ENCODE results near the gene KCP.

DNA sequence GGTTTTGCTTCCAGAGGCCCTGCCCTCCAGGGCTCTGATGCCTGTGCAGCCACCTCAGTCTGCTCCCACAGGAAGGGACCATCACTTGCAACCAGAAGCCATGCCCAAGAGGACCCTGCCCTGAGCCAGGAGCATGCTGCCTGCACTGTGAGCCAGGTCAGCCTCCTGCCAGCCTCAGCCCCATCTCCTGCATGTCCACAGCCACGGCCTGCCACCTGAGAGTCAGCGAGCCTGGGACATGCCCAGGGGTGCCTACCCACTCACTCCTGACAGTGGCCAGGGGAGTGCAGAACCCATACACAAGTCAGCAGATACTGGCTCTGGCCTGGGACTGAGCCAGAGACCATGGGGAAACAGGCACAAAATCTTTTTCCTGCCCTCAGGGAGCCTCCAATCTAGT lies 6.6 kb upstream of the KCP start:
- no peak for TF ChIP-seq EP300 (conservative IDR thresholded peaks at IDR 0.05; ENCODE audit: poor library complexity, severe bottlenecking)
- TF ChIP-seq, protein P1, sequence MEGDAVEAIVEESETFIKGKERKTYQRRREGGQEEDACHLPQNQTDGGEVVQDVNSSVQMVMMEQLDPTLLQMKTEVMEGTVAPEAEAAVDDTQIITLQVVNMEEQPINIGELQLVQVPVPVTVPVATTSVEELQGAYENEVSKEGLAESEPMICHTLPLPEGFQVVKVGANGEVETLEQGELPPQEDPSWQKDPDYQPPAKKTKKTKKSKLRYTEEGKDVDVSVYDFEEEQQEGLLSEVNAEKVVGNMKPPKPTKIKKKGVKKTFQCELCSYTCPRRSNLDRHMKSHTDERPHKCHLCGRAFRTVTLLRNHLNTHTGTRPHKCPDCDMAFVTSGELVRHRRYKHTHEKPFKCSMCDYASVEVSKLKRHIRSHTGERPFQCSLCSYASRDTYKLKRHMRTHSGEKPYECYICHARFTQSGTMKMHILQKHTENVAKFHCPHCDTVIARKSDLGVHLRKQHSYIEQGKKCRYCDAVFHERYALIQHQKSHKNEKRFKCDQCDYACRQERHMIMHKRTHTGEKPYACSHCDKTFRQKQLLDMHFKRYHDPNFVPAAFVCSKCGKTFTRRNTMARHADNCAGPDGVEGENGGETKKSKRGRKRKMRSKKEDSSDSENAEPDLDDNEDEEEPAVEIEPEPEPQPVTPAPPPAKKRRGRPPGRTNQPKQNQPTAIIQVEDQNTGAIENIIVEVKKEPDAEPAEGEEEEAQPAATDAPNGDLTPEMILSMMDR (IDR thresholded peaks at IDR 0.05; ENCODE audit: poor library complexity, severe bottlenecking) = no peak
